Measurements from ENCODE around the gene PPM1L.
"Not testable (repeated sequence)": the region's sequence is repeated elsewhere in the genome, so short reads cannot be mapped to it uniquely, and the experiment has no call there.

Gene PPM1L

GRCh38 chr3:160992712-160993111, 236.7 kb downstream of the PPM1L start:
- DNase-seq, result no peak

DNA sequence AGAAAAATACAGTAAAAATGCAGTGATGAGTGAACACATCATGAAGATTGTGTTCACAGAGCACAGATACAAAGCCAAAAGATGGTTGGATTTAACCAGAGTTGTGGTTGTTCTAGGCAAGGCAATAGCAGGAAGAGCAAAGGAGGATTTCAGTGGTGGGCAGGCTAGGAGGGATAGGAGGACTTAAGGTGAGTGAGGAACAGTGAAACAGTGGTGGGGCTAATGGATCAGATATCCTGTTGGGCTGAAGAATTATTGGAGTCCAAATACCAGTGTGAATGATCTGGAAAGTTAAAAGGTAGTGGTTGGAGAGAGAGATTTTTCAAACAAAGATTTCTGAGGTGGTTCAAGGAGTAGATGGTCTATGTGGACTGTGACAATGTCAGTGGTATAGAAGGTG, 240.8 kb downstream of the PPM1L start:
- DNase-seq, result no peak

GRCh38 chr3:160998581-160998980, 242.6 kb downstream of the PPM1L start:
- DNase-seq, result no peak

- DNase-seq, result no peak
Observed at GRCh38 chr3:160999274-160999673, 243.2 kb downstream of the PPM1L start.

GRCh38 chr3:161008086-161008485, 252.1 kb downstream of the PPM1L start:
- no peak for DNase-seq

GRCh38 chr3:161010151-161010550, 254.1 kb downstream of the PPM1L start:
- not testable (repeated sequence) for DNase-seq

- no peak for DNase-seq
Observed at GRCh38 chr3:161014843-161015749, 259.1 kb downstream of the PPM1L start.

DNA sequence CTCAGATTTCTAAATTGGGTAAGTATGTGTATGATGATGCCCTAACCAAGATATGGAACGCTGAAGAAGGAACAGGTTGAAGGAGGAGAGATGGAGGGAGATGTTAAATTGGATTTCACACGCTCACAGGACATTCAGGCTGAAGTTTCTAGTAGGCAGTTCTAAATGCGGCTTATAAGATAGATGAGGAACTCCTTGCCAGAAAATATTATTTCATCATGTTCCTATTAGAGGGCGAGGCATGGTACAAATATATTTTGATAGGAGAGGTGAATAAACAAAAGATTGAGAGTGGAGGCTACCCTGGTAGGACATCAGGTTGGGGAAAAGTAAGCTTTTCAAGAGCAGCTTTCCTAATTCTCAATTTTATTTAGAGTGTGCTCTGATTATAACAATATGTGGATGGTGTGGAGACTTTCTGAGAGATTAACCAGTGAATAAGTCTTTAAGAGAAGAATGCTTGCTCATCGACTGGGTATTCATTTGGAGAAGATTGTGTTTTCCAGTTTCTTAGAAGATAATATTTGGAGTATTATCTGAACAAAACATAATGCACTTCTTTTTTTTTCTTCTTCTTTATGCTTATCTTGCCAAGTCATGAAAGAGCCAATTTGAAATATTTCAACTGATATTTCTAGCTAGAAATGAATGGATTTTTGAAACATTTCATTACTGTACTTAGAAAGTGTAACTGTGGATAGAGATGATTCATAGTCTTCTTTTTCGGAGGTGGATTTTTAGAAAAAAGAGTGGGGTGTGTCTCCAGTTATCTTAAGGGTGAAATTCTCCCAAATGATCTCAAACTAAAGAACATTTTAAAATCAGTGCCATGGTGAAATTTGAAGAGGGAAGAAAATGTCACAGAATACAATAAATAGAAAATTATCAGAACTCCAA, 260.6 kb downstream of the PPM1L start:
- DNase-seq, result no peak

- DNase-seq, result no peak
Observed at GRCh38 chr3:161017971-161018370, 261.9 kb downstream of the PPM1L start.

DNA sequence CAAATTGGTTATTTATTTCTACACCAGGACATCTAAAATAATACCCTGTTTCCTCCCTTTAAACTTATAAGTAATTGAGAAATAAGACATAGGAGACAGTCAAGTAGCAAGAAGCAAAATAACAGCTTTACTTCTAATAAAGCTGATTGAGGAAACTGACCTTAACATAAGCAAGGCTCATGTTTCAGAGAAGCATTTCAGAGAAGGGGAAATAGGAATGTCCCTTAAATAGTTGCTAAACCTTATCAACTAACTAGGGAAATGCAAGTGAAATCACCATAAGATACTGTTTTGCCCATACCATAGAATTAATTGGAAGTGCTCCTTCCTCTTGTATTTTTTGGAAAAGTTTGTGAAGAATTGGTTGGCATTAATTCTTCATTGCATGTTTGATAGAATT, 264.2 kb downstream of the PPM1L start:
- no peak for DNase-seq

- no peak for DNase-seq
Observed at GRCh38 chr3:161025911-161026310, 269.9 kb downstream of the PPM1L start.

GRCh38 chr3:161026612-161027510, 270.8 kb downstream of the PPM1L start:
- no peak for DNase-seq

- DNase-seq, result no peak
Observed at GRCh38 chr3:161028555-161029153, 272.6 kb downstream of the PPM1L start.

GRCh38 chr3:161031134-161031533, 275.1 kb downstream of the PPM1L start:
- DNase-seq, result no peak

GRCh38 chr3:161034913-161035550, 279.0 kb downstream of the PPM1L start:
- not testable (repeated sequence) for DNase-seq

DNA sequence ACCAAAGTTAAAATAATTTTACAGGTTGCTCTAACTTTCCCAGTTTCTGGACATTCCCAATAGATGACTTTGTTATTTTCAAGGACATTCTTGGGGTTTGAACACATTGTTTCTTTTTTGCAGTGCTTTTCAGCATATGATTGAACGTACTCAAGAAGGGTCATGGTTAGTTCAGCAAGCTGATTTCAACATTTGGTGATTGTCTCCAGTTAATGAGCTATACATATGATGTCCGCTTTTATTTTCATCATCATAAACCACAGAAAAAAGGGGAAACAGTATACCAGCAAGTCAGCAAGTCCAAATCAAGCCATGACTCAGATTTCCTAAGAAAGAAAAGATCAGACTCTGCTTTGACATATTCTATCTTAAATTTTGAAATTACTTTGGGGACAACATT, 279.7 kb downstream of the PPM1L start:
- DNase-seq, result no peak

GRCh38 chr3:161038725-161039124, 282.7 kb downstream of the PPM1L start:
- no peak for DNase-seq

DNA sequence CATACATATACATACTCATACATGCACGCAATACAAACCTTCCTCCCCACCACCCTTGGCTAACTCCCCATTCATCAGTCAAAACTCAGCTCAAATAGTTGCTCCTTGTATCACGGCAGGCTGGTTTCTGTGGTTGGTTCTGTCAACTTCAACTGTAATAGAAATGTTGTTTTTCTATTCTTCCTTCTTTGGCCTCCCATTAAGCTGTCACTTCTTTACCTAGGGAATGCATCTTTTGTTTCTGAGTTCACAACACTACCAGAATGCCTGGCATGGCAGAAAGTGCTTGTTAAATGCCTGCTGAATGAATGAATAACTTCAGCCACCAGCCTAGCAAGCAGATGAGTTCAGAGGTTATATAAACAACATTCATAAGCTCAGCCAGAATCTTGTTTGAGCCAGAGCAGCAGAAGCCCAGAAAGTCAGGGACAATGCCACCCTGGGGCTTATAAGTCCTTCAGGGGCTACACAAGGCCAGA, 286.0 kb downstream of the PPM1L start:
- no peak for DNase-seq

GRCh38 chr3:161043336-161044035, 287.5 kb downstream of the PPM1L start:
- DNase-seq, result no peak

DNA sequence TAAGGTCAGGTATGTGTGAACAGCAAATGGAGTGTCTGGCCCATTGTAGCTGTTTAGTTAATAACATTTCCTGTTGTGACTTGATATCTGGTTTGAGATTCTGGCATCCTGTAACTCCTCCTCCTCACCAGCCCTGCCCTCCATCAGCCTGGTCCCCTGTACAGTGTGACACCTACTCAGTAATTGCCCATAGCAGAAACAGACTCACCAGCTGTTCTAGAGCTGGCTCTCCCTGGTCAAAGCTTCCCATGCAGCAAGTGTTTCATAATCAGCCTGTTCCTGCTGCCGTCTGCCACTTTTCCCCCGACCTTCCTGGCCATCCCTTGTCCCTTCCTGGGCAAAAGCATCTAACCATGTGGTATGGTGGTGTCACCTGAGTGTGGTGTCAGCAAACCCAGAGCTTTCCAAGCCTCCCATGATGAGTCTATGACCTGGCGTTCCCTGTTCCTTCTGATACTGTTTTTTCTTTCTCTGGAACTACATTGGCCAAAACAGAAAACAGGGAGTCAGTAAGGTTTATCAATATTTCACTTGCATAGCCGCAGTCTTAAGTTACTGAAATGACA, 293.7 kb downstream of the PPM1L start:
- no peak for DNase-seq

DNA sequence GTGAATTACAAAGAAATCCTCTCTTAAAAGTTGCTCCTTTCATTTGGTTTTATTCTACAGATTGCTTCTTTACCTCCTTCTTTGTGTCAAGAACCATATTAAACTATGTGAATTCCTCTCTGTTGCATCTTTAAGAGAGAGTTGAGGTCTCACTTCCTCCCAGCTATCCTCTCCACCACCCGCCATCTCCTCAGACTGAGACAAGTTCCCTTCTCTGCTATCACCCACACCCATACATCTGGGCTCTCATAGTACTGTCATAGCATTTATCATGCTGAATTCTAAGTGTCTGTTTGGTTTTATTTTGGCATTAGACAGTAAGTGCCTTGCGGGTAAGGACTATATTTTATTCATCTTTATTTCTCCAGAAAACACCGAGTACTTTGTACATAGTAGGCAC, 294.9 kb downstream of the PPM1L start:
- DNase-seq, result no peak

Data from activated CD4-positive, alpha-beta T cell treated with anti-CD3 and anti-CD28 coated beads, Interleukin-2, amount 50 U/mL, for 1 hour (primary cell).